HG03045 (cell line): ENCODE data around the gene C11orf24.

Experiments
- ATAC-seq: cut with Tn5 transposase; IDR thresholded peaks from one replicate; pipeline ENCODE4 v1.9.1; 2021; ENCODE audit warnings: mild to moderate bottlenecking, moderate library complexity; ENCODE audit not compliant: unreplicated experiment

Gene C11orf24

DNA sequence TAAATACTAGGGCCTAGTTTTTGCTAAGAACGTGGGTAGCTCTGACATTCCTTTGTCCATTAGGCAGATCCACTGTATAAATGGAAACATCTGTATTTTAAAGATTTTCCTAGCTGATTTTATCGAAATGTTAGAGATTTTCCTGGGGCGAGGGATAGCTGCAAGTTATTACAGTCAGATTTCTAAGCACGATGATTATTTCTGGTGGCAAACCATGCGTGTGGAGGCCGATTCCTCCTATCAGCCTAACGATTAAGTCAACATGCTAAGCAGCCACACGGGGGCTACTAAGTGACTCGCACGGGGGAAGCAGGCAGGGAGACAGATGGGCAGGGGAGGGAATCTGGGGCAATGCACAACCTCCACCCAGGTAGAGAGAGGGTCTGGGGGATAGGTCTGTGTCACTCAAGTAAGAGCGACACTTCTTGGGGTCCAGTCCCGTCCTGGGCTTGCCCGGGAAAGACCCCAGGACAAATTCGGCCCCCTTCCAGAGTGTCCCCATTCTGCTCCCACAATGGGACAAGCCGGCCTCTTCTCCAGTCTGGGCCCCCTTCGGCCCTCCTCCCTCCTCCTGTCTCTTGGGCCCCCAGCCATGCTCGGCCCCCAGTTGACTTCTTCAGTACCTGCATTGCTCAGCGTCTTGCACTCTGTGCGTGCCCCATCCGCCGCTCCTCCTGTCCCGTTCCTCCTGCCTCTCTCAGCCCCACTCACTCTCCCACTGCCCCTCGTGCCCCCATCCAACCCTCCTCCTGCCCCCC lies 571 bp downstream of the C11orf24 start:
- peak; percentile 18 for ATAC-seq

DNA sequence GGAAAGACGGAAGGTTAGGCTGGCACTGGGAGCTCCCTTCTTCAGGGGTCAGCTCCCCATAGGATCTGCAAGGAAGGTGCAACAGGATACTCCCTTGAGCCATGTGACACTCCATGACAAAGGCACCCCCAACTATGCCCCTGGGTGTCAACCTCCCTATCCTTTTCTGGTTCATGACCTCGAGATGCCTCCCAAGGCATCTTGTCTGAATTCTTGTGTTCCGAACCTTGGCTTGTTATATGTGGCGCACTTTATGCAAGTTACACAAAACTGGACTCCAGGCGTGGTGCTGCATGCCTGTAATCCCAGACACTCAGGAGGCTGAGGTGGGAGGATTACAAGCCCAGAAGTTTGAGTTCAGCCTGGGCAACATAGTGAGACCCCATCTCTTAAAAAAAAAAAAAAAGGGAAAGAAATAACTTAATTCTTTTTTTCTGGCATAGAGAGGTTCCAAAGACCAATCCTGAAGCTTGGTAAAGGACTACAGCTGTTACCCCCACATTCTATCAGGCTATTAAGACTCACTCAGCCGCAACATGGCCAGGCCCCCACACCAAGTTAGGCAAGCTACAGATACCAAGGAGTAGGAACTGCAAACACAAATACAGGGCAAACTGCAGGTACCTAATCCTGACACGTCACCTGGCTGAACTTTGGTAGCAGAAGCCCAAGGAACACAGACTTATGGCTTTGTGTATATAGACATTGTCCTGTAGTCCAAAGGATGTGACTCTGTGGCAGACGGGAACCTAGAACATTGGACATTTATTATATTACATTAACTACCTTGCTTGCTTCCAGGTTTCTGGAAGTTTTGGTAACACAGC lies 1.4 kb downstream of the C11orf24 start:
- no peak for ATAC-seq

DNA sequence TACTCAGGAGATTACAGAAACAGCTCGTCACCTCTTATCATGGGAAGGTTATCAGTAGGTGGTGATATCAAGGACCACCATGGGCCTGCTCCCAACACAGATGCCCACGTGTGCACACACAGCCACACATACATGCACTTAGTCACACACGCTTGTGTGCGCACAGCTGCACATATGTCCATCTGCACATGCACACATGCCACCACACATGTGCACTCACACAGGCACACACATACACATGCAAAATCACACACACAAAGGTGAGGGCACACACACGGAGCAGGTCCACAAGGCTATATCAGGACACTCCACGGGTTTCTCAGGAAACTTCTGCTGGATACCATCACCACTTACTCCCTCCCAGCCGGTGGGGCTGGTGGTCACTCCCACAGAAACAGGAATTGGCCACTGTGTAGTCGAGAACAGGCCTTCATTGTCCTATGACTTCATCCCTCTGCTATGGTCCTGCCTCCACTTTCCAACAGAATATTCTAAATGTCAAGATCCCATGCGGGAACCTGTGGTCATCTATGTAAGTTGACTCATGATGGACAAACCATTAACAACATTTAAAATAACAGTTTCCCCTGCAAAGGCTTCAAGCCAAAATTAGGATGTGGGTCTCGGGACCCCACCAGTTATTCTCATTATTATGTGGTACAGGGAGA lies 2.2 kb downstream of the C11orf24 start:
- no peak for ATAC-seq

DNA sequence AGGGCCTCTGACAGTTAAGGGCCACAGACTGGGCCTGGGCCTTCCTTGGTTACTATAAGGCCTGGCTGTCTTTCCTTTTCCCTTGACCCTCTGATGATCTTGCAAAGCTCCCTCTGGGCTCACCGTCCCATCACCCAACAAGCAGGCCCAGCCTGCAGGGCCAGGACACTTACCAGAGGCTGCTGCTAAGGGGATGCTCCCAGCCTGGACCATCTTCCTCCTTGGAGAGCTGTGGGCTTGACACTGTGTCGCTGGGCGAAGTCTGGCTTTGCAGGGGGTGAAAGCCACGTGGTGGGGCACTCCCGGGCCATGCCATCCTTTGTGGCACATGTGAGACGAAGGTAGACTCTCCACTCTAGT lies 3.9 kb downstream of the C11orf24 start:
- no peak for ATAC-seq

DNA sequence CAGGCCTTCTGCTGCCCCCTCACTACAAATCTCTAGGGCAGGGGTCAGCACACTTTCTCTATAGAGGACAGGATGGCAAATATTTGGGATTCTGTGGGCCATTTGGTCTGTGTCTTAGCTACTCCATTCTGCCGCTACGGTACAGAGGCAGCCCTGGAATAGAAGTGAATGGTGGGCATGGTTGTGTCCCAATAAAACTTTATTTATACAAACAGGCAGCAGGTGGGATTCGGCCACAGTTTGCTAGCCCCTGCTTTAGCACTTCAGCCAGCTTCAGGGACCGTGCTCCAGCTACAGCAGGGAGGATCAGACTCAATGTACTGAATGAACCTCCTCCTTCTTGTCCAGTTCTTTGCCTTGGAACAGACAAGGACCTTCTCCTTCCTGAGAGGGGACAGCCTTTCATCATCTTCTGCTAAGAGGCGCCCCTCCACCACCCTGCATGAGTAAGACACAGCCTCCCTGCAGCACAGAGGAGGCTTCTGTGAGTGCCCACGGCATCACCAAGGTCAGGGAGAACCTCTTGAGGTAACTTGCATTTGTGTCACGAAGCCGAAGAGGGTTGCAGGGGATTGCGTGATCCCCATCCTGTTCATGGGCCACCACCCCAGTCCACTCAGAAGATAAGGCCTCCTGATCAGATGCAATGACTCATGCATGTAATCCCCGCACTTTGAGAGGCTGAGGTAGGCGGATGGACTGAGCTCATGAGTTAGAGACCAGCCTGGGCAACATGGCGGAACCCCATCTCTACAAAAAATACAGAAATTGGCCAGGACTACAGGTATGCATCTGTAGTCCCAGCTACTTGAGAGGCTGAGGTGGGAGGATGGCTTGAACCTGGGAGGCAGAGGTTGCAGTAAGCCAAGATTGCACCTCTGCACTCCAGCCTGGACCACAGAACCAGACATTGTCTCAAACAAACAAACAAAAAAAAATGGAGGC lies 4.6 kb downstream of the C11orf24 start:
- ATAC-seq = no peak

DNA sequence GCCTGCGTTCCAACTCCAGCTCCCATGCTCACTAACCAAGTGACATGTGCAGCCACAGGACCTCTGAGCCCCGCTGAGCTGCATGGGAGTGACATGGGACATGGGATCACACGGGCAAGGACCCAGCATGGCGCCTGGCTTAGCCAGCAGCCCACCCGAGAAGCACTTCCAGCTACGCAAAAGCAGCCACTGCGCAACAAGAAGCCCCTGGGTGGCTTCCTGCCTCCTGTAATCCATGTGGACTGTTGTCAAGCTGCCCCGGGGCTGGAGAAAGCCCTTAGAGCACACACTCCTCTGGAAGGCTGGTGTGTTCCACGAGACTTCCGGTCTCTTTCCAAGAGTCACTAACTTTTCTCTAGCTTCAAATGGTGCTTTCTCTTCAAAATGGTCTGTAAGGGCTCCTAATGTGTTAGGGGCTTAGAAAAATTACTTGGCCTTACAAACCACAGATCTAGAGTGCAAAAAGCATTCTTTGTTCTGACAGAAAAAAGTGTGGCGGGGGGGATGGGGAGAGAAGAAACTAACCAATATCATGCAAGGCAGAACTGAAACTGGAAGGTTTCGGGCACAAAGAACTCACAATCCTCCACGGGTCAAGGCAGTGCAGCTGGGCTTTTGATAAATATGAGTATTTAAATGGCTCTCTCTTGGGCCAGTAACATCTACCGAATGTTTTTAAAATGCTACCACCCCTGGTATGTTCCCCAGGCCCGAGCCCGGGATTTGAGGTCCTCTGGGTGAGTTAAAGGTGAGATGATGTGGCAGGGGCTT lies 5.5 kb downstream of the C11orf24 start:
- ATAC-seq = peak; percentile 64

DNA sequence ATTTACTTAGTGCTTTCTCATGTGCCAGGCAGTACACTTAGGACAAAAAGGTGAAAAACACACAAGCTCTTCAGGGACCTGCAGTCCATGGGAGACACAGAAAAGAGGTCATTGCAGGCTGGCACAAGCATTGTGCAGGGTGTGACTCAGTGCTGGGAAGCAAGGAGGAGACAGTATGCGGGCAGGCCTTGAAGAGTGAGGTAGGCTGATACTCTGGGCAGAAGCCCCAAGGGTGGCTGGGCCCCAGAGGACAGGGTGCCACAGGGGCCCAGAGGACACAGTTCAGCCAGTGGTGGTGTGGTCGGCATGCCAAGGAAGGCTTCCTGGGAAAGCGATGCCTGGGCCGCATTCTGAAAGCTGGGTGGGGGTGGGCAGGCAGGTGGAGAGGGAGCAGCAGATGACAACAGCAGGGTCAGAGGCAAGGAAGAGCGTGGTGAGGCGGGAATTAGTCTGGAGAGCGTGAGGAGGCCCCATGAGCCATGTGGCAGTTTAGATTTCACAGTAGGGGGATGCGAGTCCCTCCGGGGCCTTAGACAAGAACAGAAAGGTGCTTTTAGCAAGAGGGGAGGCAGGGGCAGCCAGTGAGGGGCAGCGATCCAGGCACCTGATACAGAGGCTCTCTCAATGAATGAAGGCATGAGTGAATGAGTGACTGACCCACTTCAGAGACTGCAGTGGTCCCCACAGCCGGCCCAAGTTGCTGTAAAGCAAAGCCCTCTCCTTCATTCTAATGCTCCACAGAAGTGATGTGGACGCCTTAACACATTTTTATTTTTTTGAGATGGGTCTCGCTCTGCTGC lies 6.8 kb downstream of the C11orf24 start:
- ATAC-seq = no peak

DNA sequence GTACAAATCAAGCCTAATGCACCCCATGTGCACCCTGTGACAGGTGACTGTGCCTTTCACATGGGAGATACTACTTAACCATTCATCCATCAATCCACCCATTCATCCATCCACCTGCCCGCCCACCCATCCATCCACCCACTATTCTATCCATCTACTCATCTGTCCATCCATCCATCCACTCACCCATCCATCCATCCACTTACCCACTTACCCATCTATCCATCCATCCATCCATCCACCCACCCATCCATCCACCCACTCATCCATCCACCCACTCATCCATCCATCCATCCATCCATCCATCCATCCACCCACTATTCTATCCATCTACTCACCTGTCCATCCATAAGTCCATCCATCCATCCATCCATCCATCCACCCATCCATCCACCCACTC lies 7.5 kb downstream of the C11orf24 start:
- ATAC-seq = no peak

DNA sequence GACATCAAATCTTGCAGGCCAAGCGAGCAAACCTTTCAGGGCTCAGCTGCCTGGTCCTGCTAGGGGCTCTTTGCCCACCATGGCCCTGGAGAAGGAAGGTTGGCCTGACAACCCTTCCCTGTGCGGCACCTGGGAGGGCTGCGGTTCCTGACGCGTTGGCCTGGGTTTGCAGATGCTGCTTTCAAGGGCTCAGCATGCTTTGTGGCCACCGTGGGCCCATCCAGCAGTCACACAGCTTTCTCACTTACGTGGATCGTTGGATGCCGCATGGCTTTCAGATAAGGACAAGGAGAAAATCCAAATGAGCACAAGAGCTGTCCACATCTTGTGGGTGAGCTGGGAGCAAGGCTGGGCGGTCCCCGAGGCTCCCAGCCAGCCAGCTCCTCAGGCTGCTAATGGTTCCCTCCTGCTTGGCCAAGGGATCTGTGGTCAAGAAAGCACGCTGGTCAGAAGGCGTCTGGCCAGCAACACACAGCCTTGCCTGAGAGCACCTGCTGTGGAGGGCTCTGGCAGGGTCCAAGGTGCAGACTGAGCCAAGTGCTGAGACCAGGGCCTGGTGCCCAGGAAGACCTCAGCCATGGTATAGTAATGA lies 8.2 kb downstream of the C11orf24 start:
- ATAC-seq = no peak

DNA sequence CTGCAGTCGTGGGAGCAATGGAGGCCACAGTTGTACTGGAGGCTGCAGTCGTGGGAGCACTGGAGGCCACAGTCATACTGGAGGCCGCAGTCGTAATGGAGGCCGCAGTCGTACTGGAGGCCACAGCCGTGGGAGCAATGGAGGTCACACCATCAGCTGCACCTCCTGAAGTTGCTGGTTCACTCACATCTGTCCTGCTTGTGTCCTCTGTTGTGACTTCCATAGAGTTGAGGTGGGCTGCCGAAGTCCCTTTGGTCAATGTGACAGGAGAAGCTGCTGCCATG lies 9.3 kb downstream of the C11orf24 start:
- ATAC-seq = no peak

DNA sequence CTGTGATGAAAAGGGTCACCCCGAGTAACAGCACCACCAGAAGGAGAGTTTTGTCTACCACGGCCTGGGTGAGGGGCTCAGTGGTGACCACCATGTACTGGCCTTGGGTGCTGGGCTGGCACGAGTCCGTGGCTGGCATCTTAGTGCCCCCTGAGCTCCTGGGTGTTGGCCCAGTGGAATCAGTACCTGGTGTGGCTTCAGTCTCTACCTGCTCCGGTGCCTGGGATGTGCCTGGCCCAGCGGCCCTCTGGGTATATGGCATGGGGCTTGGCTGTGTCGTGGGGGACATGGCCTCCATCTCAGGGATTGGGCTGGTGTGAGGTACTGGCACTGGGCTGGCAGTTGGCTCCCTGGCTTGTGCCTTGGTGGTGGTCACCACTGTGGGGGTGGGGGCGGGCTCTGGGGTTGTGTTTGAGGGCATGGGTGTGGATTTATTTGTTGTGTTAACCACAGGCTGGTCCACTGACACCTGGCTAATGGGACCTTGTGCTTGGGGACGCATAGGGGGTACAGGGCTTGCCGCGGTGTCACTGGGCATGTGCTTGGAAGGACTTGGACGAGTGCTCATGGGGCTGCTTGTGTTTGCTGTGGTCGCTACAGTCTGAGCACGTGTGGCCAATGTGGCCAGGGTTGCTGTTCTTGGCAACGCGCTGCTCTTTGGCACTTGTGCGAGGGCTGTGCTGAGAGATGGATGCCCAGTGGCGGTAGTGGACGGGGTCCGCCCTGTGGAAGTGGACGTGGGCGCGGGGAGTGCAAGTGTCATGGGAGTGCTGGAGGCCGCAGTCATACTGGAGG lies 9.8 kb downstream of the C11orf24 start:
- no peak for ATAC-seq

DNA sequence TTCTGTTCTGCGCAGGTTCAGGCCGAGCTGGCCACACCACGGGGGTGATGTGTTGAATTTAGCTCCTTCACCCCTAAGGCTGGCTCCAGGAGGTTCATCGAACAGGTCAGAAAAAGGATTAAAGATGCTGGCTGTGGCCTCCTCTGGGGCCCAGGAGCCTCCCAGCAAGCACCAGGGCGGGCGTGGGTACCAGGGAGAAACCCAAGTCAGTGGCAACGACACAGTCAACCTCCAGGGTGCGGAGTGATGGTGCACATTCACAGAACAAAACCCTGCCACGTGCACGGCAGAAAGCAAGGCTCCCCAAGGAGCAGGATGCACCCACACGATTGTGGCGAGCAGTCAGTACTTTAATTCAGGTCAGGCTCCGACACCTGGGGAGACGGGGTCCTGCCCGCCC lies 10.8 kb downstream of the C11orf24 start:
- no peak for ATAC-seq

DNA sequence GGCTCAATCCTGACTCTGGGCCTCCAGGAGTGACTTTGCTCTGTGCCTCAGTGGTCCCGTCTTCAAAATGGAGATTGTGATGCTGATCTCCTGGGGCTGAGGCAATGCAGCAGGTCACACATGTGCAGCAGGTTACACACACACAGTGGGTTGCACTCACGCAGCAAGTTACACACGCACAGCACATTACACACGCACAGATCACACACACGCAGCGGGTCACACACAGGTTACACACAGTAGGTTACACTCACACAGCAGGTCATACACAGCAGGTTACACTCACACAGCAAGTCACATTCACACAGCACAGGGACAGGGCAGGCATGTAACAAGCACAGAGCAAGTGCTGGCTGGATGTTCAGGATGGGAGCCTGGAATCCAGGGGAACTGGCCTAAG lies 11.3 kb downstream of the C11orf24 start:
- no peak for ATAC-seq

DNA sequence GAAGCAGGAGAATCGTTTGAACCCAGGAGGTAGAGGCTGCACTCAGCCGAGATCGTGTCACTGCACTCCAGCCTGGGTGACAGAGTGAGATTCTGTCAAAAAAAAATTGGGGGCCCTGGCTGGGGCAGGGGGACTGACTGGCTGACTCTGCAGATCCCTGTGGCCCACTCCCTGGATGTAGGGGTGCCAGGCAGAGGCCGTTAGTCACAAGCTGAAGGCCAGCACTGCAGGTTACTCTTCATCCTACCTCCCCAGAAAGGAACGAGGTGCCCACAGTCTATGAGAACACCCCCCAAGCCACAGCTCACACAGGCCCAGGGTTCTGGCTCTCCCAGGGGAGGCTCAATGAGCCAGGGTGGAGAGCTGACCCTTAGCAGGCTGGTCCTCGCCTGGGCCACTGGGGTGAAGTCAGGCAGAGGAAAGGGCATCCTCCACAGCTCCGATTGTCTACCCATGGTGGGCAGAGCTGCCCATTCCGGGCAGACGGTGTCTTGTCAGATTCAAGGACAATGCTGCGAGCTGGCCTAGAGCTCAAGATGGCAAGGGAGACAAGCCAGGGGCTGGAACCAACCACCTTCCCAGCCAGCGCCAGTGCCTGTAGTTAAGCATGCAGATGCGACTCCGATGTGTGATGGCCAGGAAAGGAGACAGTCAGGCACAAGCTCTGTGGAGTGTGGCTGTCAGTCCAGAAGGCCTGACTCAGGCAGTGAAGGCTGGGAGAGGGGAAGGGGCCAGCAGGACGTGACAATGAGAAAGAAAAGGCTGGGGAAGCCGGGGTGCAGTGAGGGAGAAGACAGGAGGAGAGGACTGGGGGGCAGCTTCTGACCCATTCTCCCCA lies 12.4 kb downstream of the C11orf24 start:
- no peak for ATAC-seq

DNA sequence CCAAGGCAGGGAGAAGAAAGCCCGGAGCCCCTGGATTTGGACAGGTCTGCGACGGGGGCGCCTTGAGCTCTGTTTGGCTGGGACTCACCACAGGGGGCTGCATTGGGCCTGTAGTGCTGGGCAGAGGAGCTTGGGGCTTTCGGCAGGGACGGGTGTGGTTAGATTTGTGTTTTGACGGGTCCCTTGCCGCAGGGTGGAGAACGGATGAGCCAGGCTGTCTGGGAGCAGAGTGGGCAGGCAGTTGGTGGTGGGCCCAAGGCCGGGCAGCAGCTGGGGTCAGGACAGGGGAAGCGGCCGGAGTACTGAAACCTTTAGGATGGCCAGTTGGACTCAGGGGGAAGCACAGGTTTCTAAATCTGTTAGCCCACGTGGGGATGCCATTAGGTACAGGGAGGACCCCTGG lies 13.4 kb downstream of the C11orf24 start:
- ATAC-seq = no peak

DNA sequence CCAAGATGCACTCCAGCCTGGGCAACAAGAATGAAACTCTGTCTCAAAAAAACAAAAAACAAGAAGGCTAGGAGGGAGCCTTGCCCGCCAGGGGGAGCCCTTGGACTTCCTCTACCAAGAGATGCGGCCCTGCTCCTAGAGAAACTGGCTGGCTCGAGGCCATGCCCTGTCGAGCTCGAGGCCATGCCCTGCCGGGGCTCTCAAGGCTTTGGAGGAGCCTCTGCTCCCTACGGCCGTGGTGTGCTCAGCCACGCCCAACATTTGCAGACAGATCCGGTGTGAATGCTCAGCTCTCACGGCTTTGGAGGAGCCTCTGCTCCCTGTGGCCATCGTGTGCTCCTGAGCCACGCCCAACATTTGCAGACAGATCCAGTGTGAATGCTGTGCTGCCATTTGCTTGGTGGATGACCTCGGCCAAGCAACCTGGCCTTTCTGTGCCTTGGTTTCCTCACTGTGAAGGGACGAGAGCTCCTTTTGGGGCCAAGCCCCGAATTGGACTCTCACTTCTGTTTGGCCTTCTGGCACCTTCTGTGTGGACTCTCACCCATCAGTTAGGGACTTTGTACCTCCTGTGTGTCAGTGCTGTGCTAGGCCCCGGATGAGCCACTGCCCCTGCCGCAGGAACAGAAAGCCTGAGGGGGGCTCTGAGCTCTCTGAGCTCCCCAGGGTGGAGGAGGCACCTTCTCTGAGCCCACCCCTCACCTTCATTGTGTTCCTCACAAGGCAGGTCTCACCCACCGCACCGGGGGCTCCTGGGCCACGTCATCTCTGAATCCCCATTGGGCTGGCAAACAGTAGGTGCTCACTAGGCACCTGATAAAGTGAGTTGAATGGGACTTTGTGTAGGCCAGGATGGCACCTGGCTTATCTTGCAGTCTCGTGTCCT lies 14.1 kb downstream of the C11orf24 start:
- no peak for ATAC-seq
